GM06990 (cell line): ENCODE data around the gene PRPSAP1.

Experiments used
- DNase-seq: peaks from one replicate; pipeline ENCODE4 v3.0.0-alpha.2; 2011; ENCODE audit not compliant: insufficient read length; ENCODE audit errors: extremely low read depth
- H3K27me3 ChIP-seq: replicated peaks from 2 replicates; pipeline ENCODE4 v1.6.0; 2011; ENCODE audit warnings: low read length; ENCODE audit not compliant: control insufficient read depth, insufficient read depth
- H3K36me3 ChIP-seq: 2 replicates; pipeline ENCODE4 v1.5.1; 2011; ENCODE audit warnings: low read length; ENCODE audit not compliant: control insufficient read depth, insufficient read depth
- H3K4me3 ChIP-seq: replicated peaks from 2 replicates; pipeline ENCODE4 v1.5.1; 2011; ENCODE audit warnings: low read depth, mild to moderate bottlenecking, control low read depth, low read length
- CTCF ChIP-seq: IDR thresholded peaks from 2 replicates; pipeline ENCODE4 v1.5.1; 2011; ENCODE audit warnings: low read length, control low read depth, mild to moderate bottlenecking, inconsistent platforms; ENCODE audit not compliant: insufficient read depth, poor library complexity, severe bottlenecking

Gene PRPSAP1

GRCh38 chr17:76390003-76390421 lies 36.3 kb upstream of the PRPSAP1 start:
- no peak overlapping the region for H3K4me3 ChIP-seq
- no peak for DNase-seq
- peaks cover 8% of the 10 kb centered on the region for H3K36me3 ChIP-seq
- no peaks in the 10 kb centered on the region; the same call in 1 of the 2 replicates for H3K27me3 ChIP-seq
- no peak for TF ChIP-seq CTCF

- H3K4me3 ChIP-seq: no peak overlapping the region
- H3K36me3 ChIP-seq: peaks cover 8% of the 10 kb centered on the region
- H3K27me3 ChIP-seq: no peaks in the 10 kb centered on the region; the same call in 1 of the 2 replicates
- DNase-seq: no peak
- no peak for TF ChIP-seq CTCF
These were observed 35.5 kb upstream of the PRPSAP1 start for GRCh38 chr17:76388966-76389888.

DNA sequence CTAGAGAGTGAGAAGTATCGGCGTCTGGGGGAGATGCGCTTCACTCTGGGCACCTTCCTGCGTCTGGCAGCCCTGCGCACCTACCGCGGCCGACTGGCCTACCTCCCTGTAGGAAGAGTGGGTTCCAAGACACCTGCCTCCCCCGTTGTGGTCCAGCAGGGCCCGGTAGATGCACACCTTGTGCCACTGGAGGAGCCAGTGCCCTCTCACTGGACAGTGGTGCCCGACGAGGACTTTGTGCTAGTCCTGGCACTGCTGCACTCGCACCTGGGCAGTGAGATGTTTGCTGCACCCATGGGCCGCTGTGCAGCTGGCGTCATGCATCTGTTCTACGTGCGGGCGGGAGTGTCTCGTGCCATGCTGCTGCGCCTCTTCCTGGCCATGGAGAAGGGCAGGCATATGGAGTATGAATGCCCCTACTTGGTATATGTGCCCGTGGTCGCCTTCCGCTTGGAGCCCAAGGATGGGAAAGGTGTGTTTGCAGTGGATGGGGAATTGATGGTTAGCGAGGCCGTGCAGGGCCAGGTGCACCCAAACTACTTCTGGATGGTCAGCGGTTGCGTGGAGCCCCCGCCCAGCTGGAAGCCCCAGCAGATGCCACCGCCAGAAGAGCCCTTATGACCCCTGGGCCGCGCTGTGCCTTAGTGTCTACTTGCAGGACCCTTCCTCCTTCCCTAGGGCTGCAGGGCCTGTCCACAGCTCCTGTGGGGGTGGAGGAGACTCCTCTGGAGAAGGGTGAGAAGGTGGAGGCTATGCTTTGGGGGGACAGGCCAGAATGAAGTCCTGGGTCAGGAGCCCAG lies 33.5 kb upstream of the PRPSAP1 start:
- Histone ChIP-seq H3K4me3 (no peak overlapping the region), H3K36me3 (peaks cover 6% of the 10 kb centered on the region), H3K27me3 (no peaks in the 10 kb centered on the region; the same call in 1 of the 2 replicates)
- DNase-seq: no peak
- TF ChIP-seq CTCF: no peak

DNA sequence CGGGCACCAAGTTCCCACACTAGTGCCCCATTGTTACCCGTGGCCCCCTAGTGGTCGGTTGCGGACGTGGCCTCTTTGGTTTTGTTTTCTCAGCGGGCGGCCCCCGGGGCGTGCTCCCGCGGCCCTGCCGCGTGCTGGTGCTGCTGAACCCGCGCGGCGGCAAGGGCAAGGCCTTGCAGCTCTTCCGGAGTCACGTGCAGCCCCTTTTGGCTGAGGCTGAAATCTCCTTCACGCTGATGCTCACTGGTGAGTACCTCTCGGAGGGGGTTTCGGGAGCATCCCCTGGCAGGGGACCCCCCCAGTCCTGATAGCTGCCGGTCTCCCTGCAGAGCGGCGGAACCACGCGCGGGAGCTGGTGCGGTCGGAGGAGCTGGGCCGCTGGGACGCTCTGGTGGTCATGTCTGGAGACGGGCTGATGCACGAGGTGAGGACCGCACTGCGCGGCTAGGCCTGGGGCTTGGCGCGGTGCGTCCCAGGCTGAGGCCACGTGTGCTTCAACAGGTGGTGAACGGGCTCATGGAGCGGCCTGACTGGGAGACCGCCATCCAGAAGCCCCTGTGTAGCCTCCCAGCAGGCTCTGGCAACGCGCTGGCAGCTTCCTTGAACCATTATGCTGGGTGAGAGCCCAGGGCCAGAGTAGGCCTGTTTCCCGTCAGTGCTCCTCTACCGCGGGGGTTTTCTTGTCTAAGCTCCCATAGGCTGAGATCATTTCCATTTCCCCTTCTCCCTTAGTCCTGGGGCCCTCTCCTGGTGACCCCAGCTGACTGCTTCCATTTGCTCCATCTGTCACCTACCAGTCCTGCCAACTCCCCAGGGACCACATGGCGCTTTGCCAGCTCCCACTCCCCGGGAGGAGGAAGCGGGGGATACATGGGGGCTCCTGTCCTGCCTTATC lies 32.4 kb upstream of the PRPSAP1 start:
- no peaks in the 10 kb centered on the region; the same call in 1 of the 2 replicates for H3K27me3 ChIP-seq
- H3K36me3 ChIP-seq: peaks cover 4% of the 10 kb centered on the region
- TF ChIP-seq CTCF: peak; percentile 82
- H3K4me3 ChIP-seq: no peak overlapping the region; the same call in 1 of the 2 replicates
- peak; percentile 83 for DNase-seq
